AG04450 (cell line): ENCODE data around the gene WWC2. TPM values are rescaled to one million over a fixed set of nuclear protein-coding genes. Genes with fewer than 3 reads are reported as not detected.

Experiments used
- CTCF ChIA-PET: fragments of 300-600, 350-600 bp; formaldehyde crosslinking; extraction: SDS; loops from one replicate; lab custom pipeline; 2022; ENCODE audit warnings: antibody characterized with exemption, inconsistent platforms; lab: Charles Lee
- POLR2A ChIA-PET: fragments of 350-600 bp; formaldehyde crosslinking; extraction: SDS; loops from one replicate; lab custom pipeline; 2021; ENCODE audit warnings: antibody characterized with exemption, inconsistent platforms; lab: Yijun Ruan, JAX
- DNase-seq: peaks from one replicate; pipeline ENCODE4 v3.0.0-alpha.2; 2011; ENCODE audit warnings: low read depth, low spot score
- H3K27ac ChIP-seq: one replicate; pipeline ENCODE4 v1.5.1; 2012; ENCODE audit warnings: low read depth, low read length, control low read depth
- H3K27me3 ChIP-seq: one replicate; pipeline ENCODE4 v1.6.0; 2012; ENCODE audit warnings: low read length; ENCODE audit not compliant: control insufficient read depth, insufficient read depth
- H3K4me3 ChIP-seq: 2 replicates; pipeline ENCODE4 v1.5.1; 2011; ENCODE audit warnings: mild to moderate bottlenecking, low read depth, low read length, control low read depth
- H3K9me3 ChIP-seq: 2 replicates; pipeline ENCODE4 v1.5.1; 2012; ENCODE audit warnings: low read length; ENCODE audit not compliant: control insufficient read depth, insufficient read depth
- CTCF ChIP-seq: IDR thresholded peaks from 2 replicates; pipeline ENCODE4 v1.5.1; 2011; ENCODE audit warnings: low read depth, low read length, control low read depth, inconsistent platforms
- polyA plus RNA-seq: library from polyadenylated mRNA; depleted of rRNA; stranded (reverse); fragments of >200 nt; gene quantifications from 2 replicates; pipeline ENCODE4 v1.2.3, GENCODE V29; 2011

Gene WWC2
- polyA plus RNA-seq, 1 experiment: 43.6 TPM

- CTCF ChIA-PET: no interaction called here
- POLR2A ChIA-PET: no interaction called here
Observed at GRCh38 chr4:183304067-183304466, 205.0 kb downstream of the WWC2 start.

GRCh38 chr4:183304538-183304937, 205.5 kb downstream of the WWC2 start:
- TF ChIP-seq CTCF: no peak
- ChIA-PET POLR2A (no interaction called here), CTCF (no interaction called here)
- Histone ChIP-seq H3K4me3 (no peak overlapping the region), H3K27me3 (no peaks in the 10 kb centered on the region), H3K27ac (no peak overlapping the region), H3K9me3 (peaks cover 2% of the 10 kb centered on the region; the same call in 1 of the 2 replicates)
- no peak for DNase-seq

More at GRCh38 chr4:183304067-183304466, 205.0 kb downstream of the WWC2 start:
- Histone ChIP-seq H3K27ac (no peak overlapping the region), H3K9me3 (peaks cover 2% of the 10 kb centered on the region; the same call in 1 of the 2 replicates), H3K27me3 (no peaks in the 10 kb centered on the region), H3K4me3 (no peak overlapping the region)
- DNase-seq: no peak
- TF ChIP-seq CTCF: no peak

- DNase-seq: no peak
- no peak overlapping the region for H3K27ac ChIP-seq
- ChIA-PET POLR2A (no interaction called here), CTCF (no interaction called here)
- H3K27me3 ChIP-seq: no peaks in the 10 kb centered on the region
- no peak overlapping the region for H3K4me3 ChIP-seq
- TF ChIP-seq CTCF: no peak
- H3K9me3 ChIP-seq: peaks cover 2% of the 10 kb centered on the region; the same call in 1 of the 2 replicates
Observed at GRCh38 chr4:183306811-183307210, 207.8 kb downstream of the WWC2 start.

GRCh38 chr4:183312841-183313240, 213.8 kb downstream of the WWC2 start:
- H3K27me3 ChIP-seq: no peaks in the 10 kb centered on the region
- no peaks in the 10 kb centered on the region for H3K9me3 ChIP-seq
- H3K4me3 ChIP-seq: no peak overlapping the region
- no peak for TF ChIP-seq CTCF
- POLR2A ChIA-PET: no interaction called here
- no peak overlapping the region for H3K27ac ChIP-seq
- DNase-seq: no peak
- CTCF ChIA-PET: interaction anchor here (0.7 kb wide), 1 partner anchor 374 kb away, joined by 3 read pairs; no protein-coding TSS in a partner anchor

GRCh38 chr4:183314336-183314735, 215.3 kb downstream of the WWC2 start:
- CTCF ChIA-PET: no interaction called here
- H3K9me3 ChIP-seq: no peaks in the 10 kb centered on the region
- no peak for TF ChIP-seq CTCF
- no peaks in the 10 kb centered on the region for H3K27me3 ChIP-seq
- POLR2A ChIA-PET: no interaction called here
- no peak for DNase-seq
- H3K4me3 ChIP-seq: no peak overlapping the region
- no peak overlapping the region for H3K27ac ChIP-seq
